Left ventricle myocardium inferior (tissue), 1 donor: ENCODE data around the gene JUN. TPM values are rescaled to one million over a fixed set of nuclear protein-coding genes. Genes with fewer than 3 reads are reported as not detected.

ENCODE experiments used
- DNase-seq: peaks from one replicate; pipeline ENCODE4 v3.0.0-alpha.2; 2020
- H3K27ac ChIP-seq: fragments of 200-600 bp; replicated peaks from 2 replicates; pipeline ENCODE4 v1.8.0; 2021
- H3K27me3 ChIP-seq: fragments of 200-600 bp; 2 replicates; pipeline ENCODE4 v1.8.0; 2021; ENCODE audit warnings: low read depth
- H3K36me3 ChIP-seq: fragments of 200-600 bp; 2 replicates; pipeline ENCODE4 v1.8.0; 2021
- H3K4me1 ChIP-seq: fragments of 200-600 bp; 2 replicates; pipeline ENCODE4 v1.8.0; 2021
- H3K4me3 ChIP-seq: fragments of 200-600 bp; 2 replicates; pipeline ENCODE4 v1.8.0; 2021; ENCODE audit warnings: mild to moderate bottlenecking, moderate library complexity
- H3K9me3 ChIP-seq: fragments of 200-600 bp; replicated peaks from 2 replicates; pipeline ENCODE4 v1.8.0; 2021
- intact Hi-C: fragments of 100-400 bp; cut with micrococcal nuclease; formaldehyde crosslinking; loops from one replicate; pipeline ENCODE4 v1.11.0; 2022
- total RNA-seq: library from RNA; stranded (reverse); fragmentation: NEBNext Ultra II Directional; extraction: Animal tissue kit (Norgen Biotek cat#: 25700); gene quantifications from one replicate; pipeline ENCODE4 v1.2.1, GENCODE V29; 2021
- TF ChIP-seq, protein P1 (sequence below): fragments of 200-600 bp; IDR thresholded peaks from 2 replicates; pipeline ENCODE4 v1.8.0; 2021; ENCODE audit warnings: antibody characterized with exemption, mild to moderate bottlenecking, borderline replicate concordance
- donor health status: DM: no; HTN: yes; CAD: no; lungs with severe emphysema.

Gene JUN
- total RNA-seq, 1 donor from 2014 or later = 101 TPM

DNA sequence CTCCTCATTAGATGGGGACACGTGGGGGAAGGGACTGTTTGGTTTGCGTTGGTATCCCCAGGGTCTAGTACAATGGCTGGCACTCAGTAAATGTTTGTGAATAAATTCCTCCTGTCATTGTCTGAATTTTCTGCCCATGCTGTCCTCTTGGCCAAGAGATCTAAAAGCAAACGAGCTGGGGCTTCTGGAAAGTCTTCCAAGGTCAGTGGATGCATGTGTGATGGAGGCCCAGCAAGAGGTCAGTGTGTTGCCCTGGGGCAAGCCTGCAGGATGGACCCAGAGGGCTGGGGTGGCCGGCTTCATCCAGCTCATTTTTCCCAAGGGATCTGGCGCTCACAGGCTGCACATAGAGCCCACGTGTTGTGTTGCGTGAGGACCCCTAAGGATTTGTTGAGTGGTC lies 30.0 kb upstream of the JUN start:
- Histone ChIP-seq H3K27ac (peak overlapping the region; percentile 96), H3K4me3 (peak overlapping the region; percentile 75), H3K27me3 (no peaks in the 10 kb centered on the region), H3K36me3 (no peaks in the 10 kb centered on the region), H3K9me3 (no peaks in the 10 kb centered on the region), H3K4me1 (peaks cover 48% of the 10 kb centered on the region)
- intact Hi-C loops = loop anchor here (10.0 kb wide), 1 partner anchor 81 kb away; no protein-coding TSS in a partner anchor
- TF ChIP-seq, protein P1, sequence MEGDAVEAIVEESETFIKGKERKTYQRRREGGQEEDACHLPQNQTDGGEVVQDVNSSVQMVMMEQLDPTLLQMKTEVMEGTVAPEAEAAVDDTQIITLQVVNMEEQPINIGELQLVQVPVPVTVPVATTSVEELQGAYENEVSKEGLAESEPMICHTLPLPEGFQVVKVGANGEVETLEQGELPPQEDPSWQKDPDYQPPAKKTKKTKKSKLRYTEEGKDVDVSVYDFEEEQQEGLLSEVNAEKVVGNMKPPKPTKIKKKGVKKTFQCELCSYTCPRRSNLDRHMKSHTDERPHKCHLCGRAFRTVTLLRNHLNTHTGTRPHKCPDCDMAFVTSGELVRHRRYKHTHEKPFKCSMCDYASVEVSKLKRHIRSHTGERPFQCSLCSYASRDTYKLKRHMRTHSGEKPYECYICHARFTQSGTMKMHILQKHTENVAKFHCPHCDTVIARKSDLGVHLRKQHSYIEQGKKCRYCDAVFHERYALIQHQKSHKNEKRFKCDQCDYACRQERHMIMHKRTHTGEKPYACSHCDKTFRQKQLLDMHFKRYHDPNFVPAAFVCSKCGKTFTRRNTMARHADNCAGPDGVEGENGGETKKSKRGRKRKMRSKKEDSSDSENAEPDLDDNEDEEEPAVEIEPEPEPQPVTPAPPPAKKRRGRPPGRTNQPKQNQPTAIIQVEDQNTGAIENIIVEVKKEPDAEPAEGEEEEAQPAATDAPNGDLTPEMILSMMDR = no peak
- no peak for DNase-seq

DNA sequence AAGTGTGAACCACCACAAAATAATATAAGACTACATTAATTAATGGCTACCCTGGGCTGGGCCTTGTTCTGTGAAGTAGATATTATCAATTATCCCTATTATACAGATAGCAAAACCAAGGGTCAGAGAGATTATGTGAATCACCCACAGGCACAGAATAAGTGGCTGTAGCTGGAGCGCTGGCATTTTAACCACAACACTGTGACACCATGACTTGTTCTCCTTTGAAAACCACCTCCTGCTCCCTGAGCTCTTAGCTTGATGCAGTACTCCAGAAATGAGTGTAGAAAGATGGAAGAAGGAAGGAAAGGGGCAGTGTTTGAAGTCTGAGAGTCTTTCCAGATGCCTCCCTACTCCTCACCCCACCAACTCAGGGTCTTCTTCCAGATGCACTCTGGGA lies 29.5 kb upstream of the JUN start:
- Histone ChIP-seq H3K4me1 (peaks cover 48% of the 10 kb centered on the region), H3K27me3 (no peaks in the 10 kb centered on the region), H3K4me3 (no peak overlapping the region), H3K27ac (peak overlapping the region; percentile 96), H3K9me3 (no peaks in the 10 kb centered on the region), H3K36me3 (no peaks in the 10 kb centered on the region)
- intact Hi-C loops = loop anchor here (10.0 kb wide), 1 partner anchor 81 kb away; no protein-coding TSS in a partner anchor
- DNase-seq = no peak
- TF ChIP-seq, protein P1 = no peak

DNA sequence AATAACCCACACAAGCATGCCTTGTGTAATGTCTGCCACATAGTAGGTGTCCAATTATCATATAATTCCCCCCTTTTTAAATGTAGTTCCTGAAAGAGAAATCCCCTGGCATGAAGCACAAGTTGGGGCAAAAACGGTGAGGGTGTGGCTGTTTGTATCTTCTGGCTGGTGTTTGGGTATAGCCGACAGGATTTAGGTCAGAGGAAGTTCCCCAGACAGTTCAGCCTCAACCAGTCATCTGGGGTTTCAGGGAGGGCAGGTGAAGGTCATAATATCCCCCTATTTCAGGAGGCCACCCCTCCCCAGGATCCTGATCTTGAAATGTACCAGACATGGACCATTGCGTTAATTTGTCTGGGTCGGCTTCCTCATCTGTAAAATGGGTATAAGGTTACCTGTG lies 29.1 kb upstream of the JUN start:
- Histone ChIP-seq H3K4me3 (no peak overlapping the region), H3K27ac (peak overlapping the region; percentile 96), H3K27me3 (no peaks in the 10 kb centered on the region), H3K36me3 (no peaks in the 10 kb centered on the region), H3K9me3 (no peaks in the 10 kb centered on the region), H3K4me1 (peaks cover 48% of the 10 kb centered on the region)
- intact Hi-C loops = loop anchor here (10.0 kb wide), 1 partner anchor 82 kb away; no protein-coding TSS in a partner anchor
- DNase-seq = no peak
- TF ChIP-seq, protein P1 = no peak

DNA sequence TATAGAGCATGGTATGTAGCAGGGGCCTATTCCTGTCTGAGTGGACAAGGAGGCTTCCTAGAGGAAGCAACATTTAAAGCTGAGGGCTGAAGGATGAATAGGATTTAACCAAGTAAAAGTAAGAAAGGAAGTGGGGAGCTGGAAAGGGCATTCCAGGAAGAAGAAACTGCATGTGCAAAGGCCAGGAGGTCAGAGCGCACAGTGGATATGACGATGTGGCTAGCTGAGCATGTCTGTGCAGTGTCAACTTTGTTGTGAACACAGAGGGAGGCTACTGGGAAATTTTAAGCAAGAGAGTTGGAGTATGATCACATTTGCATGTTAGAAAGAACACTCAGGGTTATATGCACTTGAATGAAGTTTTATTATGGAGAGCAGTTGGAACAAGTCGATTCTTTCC lies 28.6 kb upstream of the JUN start:
- TF ChIP-seq, protein P1 = no peak
- no peaks in the 10 kb centered on the region for H3K9me3 ChIP-seq
- no peak for DNase-seq
- intact Hi-C loops = loop anchor here (10.0 kb wide), 1 partner anchor 82 kb away; no protein-coding TSS in a partner anchor
- H3K4me1 ChIP-seq = peaks cover 48% of the 10 kb centered on the region
- H3K4me3 ChIP-seq = no peak overlapping the region
- no peaks in the 10 kb centered on the region for H3K36me3 ChIP-seq
- H3K27me3 ChIP-seq = no peaks in the 10 kb centered on the region
- no peak overlapping the region for H3K27ac ChIP-seq

DNA sequence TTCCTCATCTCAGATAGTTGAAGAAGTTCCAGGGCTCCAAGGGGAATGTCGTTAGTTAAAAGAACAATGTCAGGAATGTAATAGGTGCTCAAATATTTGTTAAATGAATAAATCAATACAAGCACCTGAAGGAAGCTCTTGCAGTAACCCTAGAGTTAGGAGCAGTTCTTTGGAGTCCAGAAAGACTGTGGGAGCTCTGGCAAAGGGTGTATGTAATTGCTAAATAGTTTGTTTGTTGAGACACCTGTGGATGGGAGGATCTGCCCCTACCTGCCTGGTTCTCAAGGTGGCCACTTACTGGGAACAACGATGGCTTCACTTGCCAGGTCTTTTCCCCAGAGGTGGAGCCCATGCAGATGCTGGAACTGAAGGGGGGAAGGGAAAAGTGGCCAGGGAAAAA lies 27.5 kb upstream of the JUN start:
- Histone ChIP-seq H3K27ac (no peak overlapping the region), H3K27me3 (no peaks in the 10 kb centered on the region), H3K4me3 (no peak overlapping the region), H3K36me3 (no peaks in the 10 kb centered on the region), H3K4me1 (peaks cover 37% of the 10 kb centered on the region), H3K9me3 (no peaks in the 10 kb centered on the region)
- TF ChIP-seq, protein P1 = no peak
- intact Hi-C loops = loop anchor here (10.0 kb wide), 1 partner anchor 83 kb away; no protein-coding TSS in a partner anchor
- DNase-seq = no peak
